Measurements from ENCODE around the gene KRTAP9-9.
"Not testable (repeated sequence)": the region's sequence is repeated elsewhere in the genome, so short reads cannot be mapped to it uniquely, and the experiment has no call there.

- TF ChIP-seq CTCF, POLR2A (IDR thresholded peaks at IDR 0.05): not testable (repeated sequence)
These were observed 22.6 kb upstream of the KRTAP9-9 start, which contains the start of gene KRTAP9-3 for GRCh38 chr17:41232399-41233105.

Data from adrenal gland (tissue), 5 donors.